Activated T-helper 1 cell treated with anti-CD3 and anti-CD28 coated beads, Interleukin-12 subunit alpha, Interleukin-12 subunit beta, Interleukin-2, Interleukin-4 antibody, amounts not matched to agents 30 ng/mL and 10 ng/mL and 1 ng/mL, durations not matched to agents 14 hours and 24 hours and 36 hours (primary cell): ENCODE results near the gene RBM19. TPM values are rescaled to one million over a fixed set of nuclear protein-coding genes. Genes with fewer than 3 reads are reported as not detected.

Experiments used
- DNase-seq: peaks from one replicate; pipeline ENCODE4 v3.0.0; 2021; ENCODE audit warnings: low spot score
- H3K27ac Mint-ChIP-seq: one replicate; pipeline ENCODE4 v1.8.0; 2021; ENCODE audit warnings: mild to moderate bottlenecking, mixed read lengths
- H3K27me3 Mint-ChIP-seq: one replicate; pipeline ENCODE4 v1.8.0; 2022; ENCODE audit warnings: mild to moderate bottlenecking, moderate library complexity, mixed read lengths; ENCODE audit not compliant: insufficient read depth
- H3K36me3 Mint-ChIP-seq: one replicate; pipeline ENCODE4 v1.8.0; 2021; ENCODE audit warnings: low read depth, mixed read lengths
- H3K4me1 Mint-ChIP-seq: one replicate; pipeline ENCODE4 v1.8.0; 2021; ENCODE audit warnings: low read depth, mixed read lengths
- H3K4me3 Mint-ChIP-seq: one replicate; pipeline ENCODE4 v1.8.0; 2021; ENCODE audit warnings: mild to moderate bottlenecking, moderate library complexity, mixed read lengths
- H3K9me3 Mint-ChIP-seq: one replicate; pipeline ENCODE4 v1.8.0; 2021; ENCODE audit warnings: mixed read lengths
- intact Hi-C: fragments of 100-400 bp; cut with micrococcal nuclease; formaldehyde crosslinking; loops from one replicate; pipeline ENCODE4 v1.15.1; 2024
- total RNA-seq: library from RNA; stranded (reverse); gene quantifications from 2 replicates; pipeline ENCODE4 v1.2.3, GENCODE V29; 2022

RBM19 gene
- total RNA-seq, 1 donor from 2014 or later, result 102 TPM

DNA sequence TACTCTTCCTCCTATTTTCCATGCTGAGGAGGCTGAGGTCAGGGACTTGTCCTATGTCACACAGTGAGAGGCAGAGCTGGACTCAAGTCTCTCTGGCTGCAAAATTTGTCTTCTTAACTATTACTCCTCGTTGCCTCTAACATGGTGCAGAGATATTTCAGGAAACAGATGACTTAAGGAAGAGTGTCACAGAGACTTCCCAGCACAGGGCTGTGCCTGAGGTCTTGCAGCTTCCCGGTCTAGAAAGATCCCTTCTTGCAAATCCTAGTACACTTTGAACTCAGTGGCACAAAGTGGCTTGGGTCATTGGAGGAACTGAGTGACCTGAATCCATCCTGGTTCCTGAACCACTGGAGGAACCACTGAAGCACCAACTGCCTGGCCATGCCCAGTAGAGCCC lies 17.1 kb upstream of the RBM19 start:
- intact Hi-C loops, result no loop called here
- H3K27ac Mint-ChIP-seq, result no peak overlapping the region
- H3K4me1 Mint-ChIP-seq, result no peaks in the 10 kb centered on the region
- no peak overlapping the region for H3K4me3 Mint-ChIP-seq
- no peaks in the 10 kb centered on the region for H3K36me3 Mint-ChIP-seq
- no peak for DNase-seq
- peaks cover 2% of the 10 kb centered on the region for H3K27me3 Mint-ChIP-seq
- H3K9me3 Mint-ChIP-seq, result no peaks in the 10 kb centered on the region

- H3K27ac Mint-ChIP-seq, result no peak overlapping the region
- peaks cover 2% of the 10 kb centered on the region for H3K27me3 Mint-ChIP-seq
- intact Hi-C loops, result no loop called here
- no peaks in the 10 kb centered on the region for H3K36me3 Mint-ChIP-seq
- no peak overlapping the region for H3K4me3 Mint-ChIP-seq
- no peaks in the 10 kb centered on the region for H3K9me3 Mint-ChIP-seq
- no peaks in the 10 kb centered on the region for H3K4me1 Mint-ChIP-seq
- DNase-seq, result no peak
Measured at GRCh38 chr12:113981876-113982275, 15.8 kb upstream of the RBM19 start.

DNA sequence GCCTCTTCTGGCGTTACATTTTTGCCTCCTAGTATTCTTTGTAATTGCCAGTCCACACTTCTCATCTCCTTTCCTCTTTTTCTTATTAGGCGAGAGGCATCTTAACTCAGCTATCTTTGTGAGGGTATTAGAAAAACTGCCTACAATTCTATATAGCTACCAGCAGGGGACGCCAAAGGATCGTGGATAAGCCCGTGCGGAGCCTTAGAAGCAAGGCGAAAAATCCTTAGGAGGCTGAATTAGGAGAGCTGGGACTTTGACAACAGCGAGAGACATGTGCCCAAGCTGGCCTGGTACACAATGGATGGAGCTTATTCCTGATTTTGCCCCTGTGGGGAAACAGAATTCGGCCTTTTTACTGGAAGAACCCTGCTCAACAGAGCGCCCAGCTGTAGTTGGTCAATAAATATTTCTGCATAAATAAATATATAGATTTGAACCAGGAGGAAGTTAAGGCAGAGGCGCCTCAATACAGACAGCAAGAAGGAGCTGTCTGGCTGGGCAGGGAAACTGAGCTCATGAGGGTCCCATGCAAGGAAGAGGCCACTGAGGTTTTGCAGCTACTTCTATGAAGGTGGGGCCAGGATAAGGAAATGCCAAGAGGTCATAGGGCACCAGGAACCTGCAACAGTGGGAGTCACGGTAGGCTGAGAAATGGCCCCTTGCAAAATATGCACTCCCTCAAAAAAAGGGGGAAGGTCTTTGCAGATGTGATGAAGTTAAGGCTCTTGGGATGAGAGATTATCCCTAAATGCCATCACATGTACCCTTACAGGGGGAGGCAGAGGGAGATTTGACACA lies 14.6 kb upstream of the RBM19 start:
- Mint-ChIP-seq H3K4me3 (no peak overlapping the region), H3K4me1 (no peaks in the 10 kb centered on the region), H3K27me3 (peaks cover 4% of the 10 kb centered on the region), H3K9me3 (no peaks in the 10 kb centered on the region), H3K27ac (no peak overlapping the region), H3K36me3 (no peaks in the 10 kb centered on the region)
- intact Hi-C loops, result loop anchor here (1.0 kb wide), 1 partner anchor 528 kb away; no protein-coding TSS in a partner anchor
- DNase-seq, result no peak

DNA sequence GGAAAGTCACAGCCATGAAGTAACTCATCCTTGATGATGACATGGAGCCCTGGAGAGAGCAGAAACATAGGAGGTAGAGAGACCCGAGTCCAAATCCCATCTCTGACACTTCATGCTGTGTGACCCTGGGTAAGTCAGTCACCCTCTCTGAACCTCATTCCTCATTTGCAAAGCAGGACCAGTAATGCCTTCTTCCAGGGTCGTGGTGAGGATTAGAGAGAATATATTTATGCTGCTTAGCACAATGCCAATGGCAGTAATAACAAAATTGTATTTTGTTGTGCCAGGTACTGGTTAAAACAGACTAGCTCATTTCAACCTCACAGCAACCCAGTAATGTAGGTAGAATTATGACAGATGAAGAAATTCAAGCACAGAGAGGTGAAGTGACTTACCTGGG lies 13.9 kb upstream of the RBM19 start:
- peaks cover 4% of the 10 kb centered on the region for H3K27me3 Mint-ChIP-seq
- H3K4me3 Mint-ChIP-seq, result no peak overlapping the region
- intact Hi-C loops, result loop anchor here (1.0 kb wide), 1 partner anchor 528 kb away; no protein-coding TSS in a partner anchor
- no peak for DNase-seq
- H3K9me3 Mint-ChIP-seq, result no peaks in the 10 kb centered on the region
- H3K27ac Mint-ChIP-seq, result no peak overlapping the region
- no peaks in the 10 kb centered on the region for H3K36me3 Mint-ChIP-seq
- H3K4me1 Mint-ChIP-seq, result no peaks in the 10 kb centered on the region

DNA sequence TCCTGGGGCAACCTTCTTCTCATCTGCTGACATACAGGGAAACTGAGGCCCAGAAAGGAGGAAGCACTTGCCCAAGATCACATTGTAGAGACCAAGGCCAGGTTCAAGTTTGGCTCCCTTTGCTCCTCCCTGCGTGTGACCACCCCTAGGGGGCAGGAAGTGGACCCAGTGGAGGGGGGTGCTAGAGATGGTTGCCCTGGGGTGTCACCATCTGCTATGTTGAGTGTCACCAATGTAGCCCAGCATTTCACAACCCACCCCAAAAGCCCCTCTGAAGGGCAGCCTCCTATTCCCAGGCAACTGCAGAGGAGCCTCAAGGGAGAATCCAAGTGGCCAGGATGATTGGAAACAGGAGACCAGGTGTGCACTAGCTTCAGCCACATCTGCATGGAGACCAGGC lies 12.0 kb upstream of the RBM19 start:
- H3K4me1 Mint-ChIP-seq, result no peaks in the 10 kb centered on the region
- intact Hi-C loops, result no loop called here
- no peak overlapping the region for H3K27ac Mint-ChIP-seq
- H3K9me3 Mint-ChIP-seq, result no peaks in the 10 kb centered on the region
- H3K27me3 Mint-ChIP-seq, result peaks cover 11% of the 10 kb centered on the region
- no peaks in the 10 kb centered on the region for H3K36me3 Mint-ChIP-seq
- H3K4me3 Mint-ChIP-seq, result no peak overlapping the region
- DNase-seq, result no peak

DNA sequence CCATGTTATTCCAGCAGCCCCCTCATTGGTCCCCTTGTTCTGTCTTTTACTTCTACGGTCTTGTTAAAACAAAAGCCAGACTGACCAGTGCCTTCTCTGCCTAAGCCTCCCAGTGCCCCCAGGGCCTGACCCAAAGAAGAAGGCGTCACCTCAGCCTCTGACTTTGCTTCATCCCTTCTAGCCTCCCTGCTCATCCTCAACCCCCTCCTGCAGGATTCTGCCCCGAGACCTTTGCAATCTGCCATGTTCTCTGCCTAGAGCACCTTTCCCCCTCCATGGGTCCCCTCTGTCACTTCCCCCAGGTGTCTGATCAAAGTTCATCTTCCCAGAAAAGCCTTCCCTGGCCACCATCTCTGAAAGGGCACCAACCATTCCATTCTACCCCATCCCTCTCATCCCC lies 7.9 kb upstream of the RBM19 start:
- Mint-ChIP-seq H3K9me3 (no peaks in the 10 kb centered on the region), H3K27ac (no peak overlapping the region), H3K4me1 (no peaks in the 10 kb centered on the region), H3K4me3 (no peak overlapping the region), H3K36me3 (no peaks in the 10 kb centered on the region), H3K27me3 (peaks cover 15% of the 10 kb centered on the region)
- DNase-seq, result no peak
- intact Hi-C loops, result no loop called here

DNA sequence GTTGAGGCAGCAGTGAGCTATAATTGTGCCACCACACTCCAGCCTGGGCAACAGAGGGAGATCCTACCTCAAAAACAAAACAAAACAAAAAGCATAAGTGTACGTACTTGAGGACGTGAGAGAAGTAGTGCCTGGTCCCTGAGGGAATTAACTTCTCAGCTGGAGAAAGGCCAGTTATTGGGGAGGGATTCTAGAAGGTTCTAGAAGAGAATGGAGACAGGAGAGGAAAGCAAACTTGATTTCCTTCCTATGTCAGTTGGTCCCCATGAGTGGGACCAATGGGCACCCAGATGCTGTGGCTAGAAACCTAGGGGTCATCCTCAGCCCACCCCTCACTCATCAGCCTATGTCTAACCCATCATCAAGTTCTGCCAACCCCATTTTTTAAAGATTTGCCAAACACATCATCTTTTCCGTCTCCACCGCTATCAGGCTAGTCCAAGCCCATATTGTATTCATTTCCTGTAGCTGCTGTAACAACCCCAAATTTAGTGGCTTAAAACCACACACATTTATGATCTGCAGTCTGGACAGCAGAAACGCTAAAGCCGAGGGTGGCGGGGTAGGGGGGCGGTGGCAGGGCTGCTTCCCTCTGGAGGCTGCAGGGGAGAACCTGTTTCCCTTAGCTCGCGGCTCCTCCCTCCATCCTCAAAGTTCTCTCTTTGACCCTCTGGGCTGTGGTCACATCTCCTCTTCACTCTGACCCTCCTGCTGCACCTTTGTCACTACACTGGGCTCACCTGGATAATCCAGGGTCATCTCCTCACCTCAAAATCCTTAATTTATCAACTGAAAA lies 7.2 kb upstream of the RBM19 start:
- no peak overlapping the region for H3K4me3 Mint-ChIP-seq
- no peak for DNase-seq
- intact Hi-C loops, result no loop called here
- H3K4me1 Mint-ChIP-seq, result no peaks in the 10 kb centered on the region
- H3K36me3 Mint-ChIP-seq, result no peaks in the 10 kb centered on the region
- H3K9me3 Mint-ChIP-seq, result no peaks in the 10 kb centered on the region
- H3K27me3 Mint-ChIP-seq, result peaks cover 17% of the 10 kb centered on the region
- no peak overlapping the region for H3K27ac Mint-ChIP-seq

GRCh38 chr12:113971392-113971791 lies 5.3 kb upstream of the RBM19 start:
- Mint-ChIP-seq H3K27ac (no peak overlapping the region), H3K9me3 (no peaks in the 10 kb centered on the region), H3K36me3 (no peaks in the 10 kb centered on the region), H3K27me3 (peaks cover 15% of the 10 kb centered on the region), H3K4me3 (no peak overlapping the region), H3K4me1 (peaks cover 10% of the 10 kb centered on the region)
- intact Hi-C loops, result no loop called here
- DNase-seq, result no peak

- no peak for DNase-seq
- Mint-ChIP-seq H3K27ac (no peak overlapping the region), H3K27me3 (peaks cover 15% of the 10 kb centered on the region), H3K36me3 (peaks cover 5% of the 10 kb centered on the region), H3K9me3 (no peaks in the 10 kb centered on the region), H3K4me3 (no peak overlapping the region), H3K4me1 (peaks cover 19% of the 10 kb centered on the region)
- intact Hi-C loops, result no loop called here
Measured at GRCh38 chr12:113970211-113970610, 4.1 kb upstream of the RBM19 start.

DNA sequence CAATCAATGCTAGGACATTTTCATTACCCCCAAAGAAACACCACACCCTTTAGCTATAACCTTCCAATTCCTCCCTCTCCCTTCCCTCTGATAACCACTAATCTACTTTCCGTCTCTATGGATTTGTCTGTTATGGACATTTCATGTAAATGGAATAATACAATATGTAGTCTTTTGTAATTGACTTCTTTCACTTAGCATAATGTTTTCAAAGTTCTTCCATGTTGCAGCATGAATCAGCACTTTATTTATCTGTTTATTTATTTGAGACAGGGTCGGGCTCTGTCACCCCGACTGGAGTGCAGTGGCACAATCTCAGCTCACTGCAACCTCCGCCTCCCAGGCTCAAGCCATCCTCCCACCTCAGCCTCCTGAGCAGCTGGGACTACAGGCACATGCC lies 1.2 kb upstream of the RBM19 start:
- Mint-ChIP-seq H3K27me3 (peaks cover 3% of the 10 kb centered on the region), H3K4me3 (peak overlapping the region; percentile 24), H3K4me1 (peaks cover 48% of the 10 kb centered on the region), H3K36me3 (peaks cover 19% of the 10 kb centered on the region), H3K27ac (no peak overlapping the region), H3K9me3 (no peaks in the 10 kb centered on the region)
- intact Hi-C loops, result loop anchor here (2.0 to 10.0 kb wide), 3 partner anchors 609 to 983 kb away; partner anchors contain the start of genes DDX54, PLBD2 and RITA1
- DNase-seq, result no peak

DNA sequence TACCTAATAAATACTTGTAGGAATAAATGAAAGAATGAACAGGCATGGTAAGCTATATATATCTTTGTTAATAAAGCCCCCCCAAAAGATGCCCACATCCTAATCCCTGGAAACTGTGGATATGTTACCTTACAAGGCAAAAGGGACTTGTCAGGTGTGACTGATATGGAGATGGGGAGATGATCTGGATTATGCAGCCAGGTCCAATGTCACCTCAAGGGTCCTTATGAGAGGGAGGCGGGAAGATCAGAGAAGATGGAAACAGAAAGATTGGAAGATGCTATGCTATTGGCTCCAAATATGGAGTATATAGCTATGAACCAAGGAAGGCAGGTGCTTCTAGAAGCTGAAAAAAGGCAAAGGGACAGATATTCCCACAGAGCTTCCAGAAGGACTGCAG lies 3.4 kb downstream of the RBM19 start:
- H3K36me3 Mint-ChIP-seq, result peaks cover 61% of the 10 kb centered on the region
- no peaks in the 10 kb centered on the region for H3K9me3 Mint-ChIP-seq
- intact Hi-C loops, result loop anchor here (1.0 to 10.0 kb wide), 3 partner anchors 59 to 978 kb away; partner anchors contain the start of genes DDX54 and RITA1
- peak overlapping the region; percentile 100 for H3K27ac Mint-ChIP-seq
- DNase-seq, result no peak
- peak overlapping the region; percentile 82 for H3K4me3 Mint-ChIP-seq
- H3K4me1 Mint-ChIP-seq, result peaks cover 61% of the 10 kb centered on the region
- H3K27me3 Mint-ChIP-seq, result no peaks in the 10 kb centered on the region

- Mint-ChIP-seq H3K4me3 (peak overlapping the region; percentile 82), H3K36me3 (peaks cover 63% of the 10 kb centered on the region), H3K27me3 (no peaks in the 10 kb centered on the region), H3K4me1 (peaks cover 58% of the 10 kb centered on the region), H3K27ac (peak overlapping the region; percentile 100), H3K9me3 (no peaks in the 10 kb centered on the region)
- DNase-seq, result peak; percentile 62
- intact Hi-C loops, result loop anchor here (1.0 to 10.0 kb wide), 3 partner anchors 59 to 977 kb away; partner anchors contain the start of genes DDX54 and RITA1
Measured at GRCh38 chr12:113961921-113962710, 4.0 kb downstream of the RBM19 start.
